H1 (cell line): Measurements from ENCODE around the gene RALGAPA2. TPM values are rescaled to one million over a fixed set of nuclear protein-coding genes. Genes with fewer than 3 reads are reported as not detected.

Experiments
- CTCF ChIA-PET: fragments of 300-600 bp; sonication (Branson Sonifier 250); formaldehyde crosslinking; loops from one replicate; lab custom pipeline; 2021; ENCODE audit not compliant: partially characterized antibody; lab: Charles Lee
- POLR2A ChIA-PET: fragments of 300-600 bp; sonication (Branson Sonifier 250); formaldehyde crosslinking; loops from one replicate; lab custom pipeline; 2021; ENCODE audit warnings: inconsistent platforms; ENCODE audit not compliant: partially characterized antibody; lab: Charles Lee
- DNase-seq, 2 experiments: peaks; one replicate each; pipeline versions ENCODE4 v3.0.0 to v3.0.0-alpha.2; 2010 to 2022; ENCODE audit warnings: low spot score in 2 of 2, low read depth in 1 of 2, mixed read lengths in 1 of 2
- FAIRE-seq: peaks from 2 replicates; lab custom pipeline; 2011; peaks lifted over from hg19 to GRCh38; lab: Jason Lieb, UNC
- H2AFZ ChIP-seq: 2 replicates; pipeline ENCODE4 v1.8.1; 2012; ENCODE audit warnings: low read length, inconsistent platforms
- H2AK5ac ChIP-seq: 2 replicates; pipeline ENCODE4 v1.6.1; 2013; ENCODE audit warnings: low read depth, low read length
- H2BK120ac ChIP-seq: replicated peaks from 2 replicates; pipeline ENCODE3; 2013; ENCODE audit warnings: low read depth, low read length, inconsistent platforms
- H2BK12ac ChIP-seq: 2 replicates; pipeline ENCODE4 v1.6.1; 2013; ENCODE audit warnings: low read depth, low read length
- H2BK15ac ChIP-seq: 2 replicates; pipeline ENCODE4 v1.6.1; 2013; ENCODE audit warnings: low read length
- H2BK20ac ChIP-seq: 2 replicates; pipeline ENCODE4 v1.6.1; 2013; ENCODE audit warnings: low read length
- H2BK5ac ChIP-seq: 2 replicates; pipeline ENCODE4 v1.6.1; 2013; ENCODE audit warnings: low read depth, low read length
- H3K14ac ChIP-seq: 2 replicates; pipeline ENCODE4 v1.6.1; 2013; ENCODE audit warnings: inconsistent platforms; ENCODE audit not compliant: insufficient read length
- H3K18ac ChIP-seq: 2 replicates; pipeline ENCODE4 v1.6.1; 2013; ENCODE audit warnings: low read length; ENCODE audit errors: extremely low read depth
- H3K23ac ChIP-seq: 2 replicates; pipeline ENCODE4 v1.6.1; 2013; ENCODE audit warnings: inconsistent platforms; ENCODE audit not compliant: insufficient read length
- H3K23me2 ChIP-seq: 2 replicates; pipeline ENCODE4 v1.6.1; 2013; ENCODE audit warnings: low read depth, low read length
- H3K27ac ChIP-seq: 2 replicates; pipeline ENCODE4 v1.6.1; 2011; ENCODE audit warnings: low read depth, low read length, inconsistent platforms
- H3K27me3 ChIP-seq, 4 experiments: replicated peaks in 1 of 4; 1 replicate in 1 of 4; 2 replicates in 3 of 4; pipeline versions ENCODE4 v1.6.1 to v1.8.1; 2011 to 2013; ENCODE audit warnings: low read length in 3 of 4, mild to moderate bottlenecking in 3 of 4, inconsistent platforms in 2 of 4, mixed read lengths in 2 of 4, moderate library complexity in 1 of 4; ENCODE audit not compliant: control insufficient read depth in 3 of 4, insufficient read depth in 3 of 4; ENCODE audit errors: extremely low read depth in 1 of 4
- H3K36me3 ChIP-seq, 4 experiments: 2 replicates each; pipeline versions ENCODE4 v1.6.1 to v1.8.1; 2011 to 2013; ENCODE audit warnings: mild to moderate bottlenecking in 4 of 4, low read length in 3 of 4, moderate library complexity in 2 of 4, control low read depth in 1 of 4, inconsistent platforms in 1 of 4; ENCODE audit not compliant: insufficient read depth in 4 of 4, control insufficient read depth in 2 of 4
- H3K4ac ChIP-seq: replicated peaks from 2 replicates; pipeline ENCODE3; 2013; ENCODE audit warnings: low read length, low read depth, mixed read lengths, inconsistent platforms; ENCODE audit not compliant: insufficient read length
- H3K4me1 ChIP-seq, 4 experiments: replicated peaks in 1 of 4; 1 replicate in 1 of 4; 2 replicates in 3 of 4; pipeline versions ENCODE4 v1.6.1 to v1.8.1; 2011 to 2013; ENCODE audit warnings: low read length in 3 of 4, inconsistent platforms in 2 of 4, mixed read lengths in 1 of 4; ENCODE audit not compliant: insufficient read depth in 4 of 4, control insufficient read depth in 3 of 4
- H3K4me2 ChIP-seq, 2 experiments: 2 replicates each; pipeline versions ENCODE4 v1.6.1 to v1.8.1; 2011 to 2013; ENCODE audit warnings: low read depth in 2 of 2, low read length in 2 of 2, control low read depth in 1 of 2, inconsistent platforms in 1 of 2, mild to moderate bottlenecking in 1 of 2; ENCODE audit not compliant: insufficient read depth in 1 of 2
- H3K4me3 ChIP-seq, 4 experiments: fragments of 200-600, 300-600 bp in 1 of 4; sonication (generic), shearing (Covaris generic), sonication (Bioruptor Twin) in 1 of 4; 2 replicates each; pipeline versions ENCODE4 v1.5.1 to v1.8.1; 2011 to 2016; ENCODE audit warnings: low read length in 4 of 4, low read depth in 3 of 4, control low read depth in 2 of 4, inconsistent platforms in 2 of 4, mild to moderate bottlenecking in 2 of 4, mixed read lengths in 1 of 4, moderate library complexity in 1 of 4; ENCODE audit not compliant: insufficient read depth in 2 of 4; ENCODE audit errors: extremely low read depth in 1 of 4
- H3K56ac ChIP-seq: replicated peaks from 2 replicates; pipeline ENCODE3; 2013; ENCODE audit warnings: low read depth, mild to moderate bottlenecking, mixed read lengths, low read length, inconsistent platforms; ENCODE audit not compliant: insufficient read length
- H3K79me1 ChIP-seq: 2 replicates; pipeline ENCODE4 v1.6.1; 2013; ENCODE audit warnings: low read depth, low read length, control low read depth
- H3K79me2 ChIP-seq, 2 experiments: 2 replicates each; pipeline versions ENCODE4 v1.6.1 to v1.8.1; 2012 to 2013; ENCODE audit warnings: low read length in 2 of 2, mild to moderate bottlenecking in 2 of 2, inconsistent platforms in 1 of 2; ENCODE audit not compliant: insufficient read depth in 2 of 2, control insufficient read depth in 1 of 2
- H3K9ac ChIP-seq, 4 experiments: replicated peaks in 1 of 4; 1 replicate in 1 of 4; 2 replicates in 3 of 4; pipeline versions ENCODE4 v1.6.1 to v1.8.1; 2011 to 2013; ENCODE audit warnings: low read depth in 3 of 4, low read length in 3 of 4, control low read depth in 2 of 4, mild to moderate bottlenecking in 2 of 4, moderate library complexity in 2 of 4, inconsistent platforms in 1 of 4; ENCODE audit errors: extremely low read depth in 1 of 4
- H3K9me3 ChIP-seq, 2 experiments: 2 replicates each; pipeline versions ENCODE4 v1.6.1 to v1.8.1; 2012 to 2013; ENCODE audit warnings: mild to moderate bottlenecking in 2 of 2, moderate library complexity in 2 of 2, control low read depth in 1 of 2, inconsistent platforms in 1 of 2, low read depth in 1 of 2, low read length in 1 of 2, mixed read lengths in 1 of 2; ENCODE audit not compliant: insufficient read depth in 2 of 2
- H4K20me1 ChIP-seq, 2 experiments: replicated peaks in 1 of 2; 2 replicates each; pipeline versions ENCODE3 to v1.8.1; 2011 to 2013; ENCODE audit warnings: inconsistent platforms in 2 of 2, low read length in 2 of 2, mild to moderate bottlenecking in 1 of 2; ENCODE audit not compliant: insufficient read depth in 2 of 2, control insufficient read depth in 1 of 2
- H4K5ac ChIP-seq: 2 replicates; pipeline ENCODE4 v1.6.1; 2013; ENCODE audit warnings: low read length, low read depth, mixed read lengths, inconsistent platforms; ENCODE audit not compliant: insufficient read length
- H4K8ac ChIP-seq: 2 replicates; pipeline ENCODE4 v1.8.0; 2013; ENCODE audit warnings: mild to moderate bottlenecking, moderate library complexity, low read length, inconsistent platforms; ENCODE audit not compliant: insufficient read depth; ENCODE audit errors: extremely low read depth
- H4K91ac ChIP-seq: replicated peaks from 2 replicates; pipeline ENCODE3; 2013; ENCODE audit warnings: low read length, mixed read lengths, inconsistent platforms; ENCODE audit not compliant: insufficient read length
- BACH1 ChIP-seq: IDR thresholded peaks from 2 replicates; pipeline ENCODE4 v1.6.1; 2012; ENCODE audit warnings: low read length, improper control_type of control experiment
- BCL11A ChIP-seq, 2 experiments: IDR thresholded peaks; one replicate each; pipeline ENCODE4 v1.6.1; 2011; ENCODE audit warnings: low read depth in 2 of 2, low read length in 2 of 2, mild to moderate bottlenecking in 2 of 2
- CBX8 ChIP-seq: fragments of 300-800, 300-1000 bp; sonication (generic); IDR thresholded peaks from 2 replicates; pipeline ENCODE4 v1.7.1; 2016; ENCODE audit warnings: low read depth, low read length, borderline replicate concordance
- CHD2 ChIP-seq: IDR thresholded peaks from 2 replicates; pipeline ENCODE4 v1.6.1; 2012; ENCODE audit warnings: low read length, improper control_type of control experiment
- EGR1 ChIP-seq: IDR thresholded peaks from 2 replicates; pipeline ENCODE4 v1.6.1; 2011; ENCODE audit warnings: low read depth, low read length, borderline replicate concordance
- FOSL1 ChIP-seq: IDR thresholded peaks from 2 replicates; pipeline ENCODE4 v1.6.1; 2011; ENCODE audit warnings: mild to moderate bottlenecking, low read depth, low read length, moderate library complexity; ENCODE audit not compliant: insufficient read depth
- HDAC2 ChIP-seq, 2 experiments: fragments of 300-600 bp in 1 of 2; sonication (generic) in 1 of 2; IDR thresholded peaks; 2 replicates each; pipeline ENCODE4 v1.6.1; 2011 to 2012; ENCODE audit warnings: low read depth in 2 of 2, low read length in 2 of 2, mild to moderate bottlenecking in 2 of 2, moderate library complexity in 2 of 2, borderline replicate concordance in 1 of 2, inconsistent platforms in 1 of 2
- KDM5A ChIP-seq: fragments of 200-600 bp; IDR thresholded peaks from 2 replicates; pipeline ENCODE4 v1.7.1; 2012; ENCODE audit warnings: mild to moderate bottlenecking, low read length, inconsistent platforms, mixed read lengths
- RFX5 ChIP-seq: IDR thresholded peaks from 2 replicates; pipeline ENCODE4 v1.6.1; 2011; ENCODE audit warnings: low read depth, low read length, improper control_type of control experiment, borderline replicate concordance
- SAP30 ChIP-seq: fragments of 300-600 bp; sonication (generic); IDR thresholded peaks from 2 replicates; pipeline ENCODE4 v1.7.1; 2012; ENCODE audit warnings: low read length, moderate library complexity, mild to moderate bottlenecking, inconsistent platforms; ENCODE audit not compliant: insufficient read depth, insufficient replicate concordance
- TBP ChIP-seq: IDR thresholded peaks from 2 replicates; pipeline ENCODE4 v1.6.1; 2011; ENCODE audit warnings: low read depth, low read length, improper control_type of control experiment
- TEAD4 ChIP-seq: IDR thresholded peaks from 2 replicates; pipeline ENCODE4 v1.6.1; 2012; ENCODE audit warnings: low read depth, low read length, inconsistent platforms, mixed read lengths
- ZNF274 ChIP-seq: IDR thresholded peaks from 2 replicates; pipeline ENCODE4 v1.7.0; 2012; ENCODE audit warnings: low read length, borderline replicate concordance; ENCODE audit errors: extremely low read depth
- WGBS, 2 experiments: shearing (Covaris generic) in 1 of 2; methylation state at CpG; one replicate each; pipeline versions ENCODE4 v1.1.6 to v1.1.7; 2013 to 2015; ENCODE audit warnings: low lambda C conversion rate in 2 of 2, mixed read lengths in 2 of 2, inconsistent platforms in 1 of 2, low coverage in 1 of 2, missing lambda C conversion rate in 1 of 2; ENCODE audit not compliant: insufficient replicate concordance in 2 of 2, insufficient coverage in 1 of 2, insufficient read length in 1 of 2; ENCODE audit errors: extremely low coverage in 1 of 2, missing lambda C conversion rate in 1 of 2; 5-methylcytosine and 5-hydroxymethylcytosine counted together
- polyA plus RNA-seq, 7 experiments: library from polyadenylated mRNA; depleted of rRNA in 3 of 7; stranded (reverse) in 5 of 7; unstranded in 2 of 7; fragments of >200 nt in 5 of 7; fragments of 200-250 nt in 2 of 7; gene quantifications; 1 replicate in 5 of 7; 2 replicates in 1 of 7; 4 replicates in 1 of 7; pipeline versions ENCODE4 v1.2.1 to v1.2.3, GENCODE V29; 2011 to 2013; ENCODE audit warnings: missing spikeins in 2 of 7, mixed read lengths in 2 of 7
- total RNA-seq: library from RNA; stranded (reverse); fragmentation: NEBNext Ultra II Directional; extraction: Animal tissue kit (Norgen Biotek cat#: 25700); gene quantifications from 2 replicates; pipeline ENCODE4 v1.2.1, GENCODE V29; 2021

Gene RALGAPA2
- total and polyA plus RNA-seq, 2 of the 8 experiments (the other 6 are each of a cell fraction or from before 2014, with no cell fraction given), result 5.1 to 25.5 TPM

- no peak overlapping the region for H3K23ac ChIP-seq
- H4K20me1 ChIP-seq, result no peaks in the 10 kb centered on the region
- no peak overlapping the region for H3K14ac ChIP-seq
- H3K23me2 ChIP-seq, result no peaks in the 10 kb centered on the region
- peak; percentile 24 for FAIRE-seq
- TF ChIP-seq RFX5 (no peak), FOSL1 (no peak), CHD2 (no peak), HDAC2 (IDR thresholded peaks at IDR 0.05; ENCODE audit: borderline replicate concordance in 1 of 2, low read depth in 2 of 2, low read length in 2 of 2) (no peak), TEAD4 (no peak), BACH1 (no peak), BCL11A (IDR thresholded peaks at IDR 0.05; ENCODE audit: low read depth in 2 of 2, low read length in 2 of 2) (no peak), EGR1 (no peak), ZNF274 (no peak), TBP (no peak), SAP30 (no peak), CBX8 (no peak), KDM5A (no peak)
- TF ChIP-seq, all 59 proteins: peak for 0
- no peak overlapping the region for H3K4me2 ChIP-seq
- H3K4me3 ChIP-seq, result no peak overlapping the region
- H3K18ac ChIP-seq, result no peak overlapping the region
- no peak overlapping the region for H2AFZ ChIP-seq
- H4K8ac ChIP-seq, result no peak overlapping the region
- no peaks in the 10 kb centered on the region for H3K27me3 ChIP-seq
- POLR2A ChIA-PET, result interaction anchor here (1.2 to 2.0 kb wide), 2 partner anchors 10 to 38 kb away, joined by 5 to 6 read pairs; no protein-coding TSS in a partner anchor
- no peak overlapping the region for H3K56ac ChIP-seq
- H2BK15ac ChIP-seq, result no peak overlapping the region
- H2BK20ac ChIP-seq, result no peak overlapping the region
- no peak overlapping the region for H3K4ac ChIP-seq
- H2BK12ac ChIP-seq, result no peak overlapping the region
- H3K9me3 ChIP-seq, result no peaks in the 10 kb centered on the region
- H4K5ac ChIP-seq, result no peak overlapping the region
- no peak overlapping the region for H3K27ac ChIP-seq
- H3K9ac ChIP-seq, result no peak overlapping the region
- CTCF ChIA-PET, result interaction anchor here (0.8 to 3.3 kb wide), 6 partner anchors 16 to 226 kb away, joined by 3 to 17 read pairs (median 5); no protein-coding TSS in a partner anchor
- H3K36me3 ChIP-seq, result no peaks in the 10 kb centered on the region
- H2AK5ac ChIP-seq, result no peak overlapping the region
- WGBS, 2 experiments, result 91% methylated on average over 4 of the region's 4 CpGs; no CpG with 5 or more reads in 1 of the 2 experiments
- H4K91ac ChIP-seq, result no peak overlapping the region
- no peaks in the 10 kb centered on the region for H3K79me2 ChIP-seq
- H2BK120ac ChIP-seq, result no peak overlapping the region
- no peak overlapping the region for H2BK5ac ChIP-seq
- H3K4me1 ChIP-seq, result peaks cover 0 to 18% (median 11%) of the 10 kb centered on the region in 4 experiments; a peak in 5 of 7 replicates
- H3K79me1 ChIP-seq, result no peaks in the 10 kb centered on the region
- no peak for DNase-seq
Measured at GRCh38 chr20:20409331-20409730, 303.1 kb downstream of the RALGAPA2 start.
